DMS153 treated with DMSO at 0.1 percent for 48 hours (cell line): Measurements from ENCODE around the gene KCNN2.
"Not testable (repeated sequence)": the region's sequence is repeated elsewhere in the genome, so short reads cannot be mapped to it uniquely, and the experiment has no call there.

Experiments used
- DNase-seq: peaks from one replicate; lab custom pipeline; 2025; ENCODE audit not compliant: unreplicated experiment; lab: John Stamatoyannopoulos, UW

The KCNN2 gene

GRCh38 chr5:114418176-114419066 lies 56.6 kb downstream of the KCNN2 start:
- no peak for DNase-seq

GRCh38 chr5:114419067-114419388 lies 57.2 kb downstream of the KCNN2 start:
- DNase-seq, result no peak

- DNase-seq, result no peak
Measured at GRCh38 chr5:114419959-114420358, 58.1 kb downstream of the KCNN2 start.

- no peak for DNase-seq
Measured at GRCh38 chr5:114427204-114427603, 65.3 kb downstream of the KCNN2 start.

- DNase-seq, result no peak
Measured at GRCh38 chr5:114430532-114430931, 68.7 kb downstream of the KCNN2 start.

GRCh38 chr5:114432684-114433083 lies 70.8 kb downstream of the KCNN2 start:
- DNase-seq, result not testable (repeated sequence)

GRCh38 chr5:114434396-114435219 lies 72.7 kb downstream of the KCNN2 start:
- DNase-seq, result no peak

- no peak for DNase-seq
Measured at GRCh38 chr5:114435220-114435481, 73.3 kb downstream of the KCNN2 start.

GRCh38 chr5:114435885-114436299 lies 74.0 kb downstream of the KCNN2 start:
- DNase-seq, result no peak

- DNase-seq, result no peak
Measured at GRCh38 chr5:114437936-114438335, 76.1 kb downstream of the KCNN2 start.

- no peak for DNase-seq
Measured at GRCh38 chr5:114438471-114438870, 76.6 kb downstream of the KCNN2 start.

- DNase-seq, result no peak
Measured at GRCh38 chr5:114447084-114447773, 85.4 kb downstream of the KCNN2 start.

- no peak for DNase-seq
Measured at GRCh38 chr5:114448481-114448880, 86.6 kb downstream of the KCNN2 start.

GRCh38 chr5:114449860-114450421 lies 88.1 kb downstream of the KCNN2 start:
- peak; percentile 3 for DNase-seq

GRCh38 chr5:114450437-114450836 lies 88.6 kb downstream of the KCNN2 start:
- DNase-seq, result no peak

GRCh38 chr5:114458726-114459125 lies 96.9 kb downstream of the KCNN2 start:
- no peak for DNase-seq

GRCh38 chr5:114467171-114467570 lies 105.3 kb downstream of the KCNN2 start:
- DNase-seq, result no peak

GRCh38 chr5:114467729-114468128 lies 105.9 kb downstream of the KCNN2 start:
- DNase-seq, result no peak

GRCh38 chr5:114469372-114469771 lies 107.5 kb downstream of the KCNN2 start:
- no peak for DNase-seq

- no peak for DNase-seq
Measured at GRCh38 chr5:114471529-114471928, 109.7 kb downstream of the KCNN2 start.

GRCh38 chr5:114473541-114473940 lies 111.7 kb downstream of the KCNN2 start:
- no peak for DNase-seq
